Measurements from ENCODE around the gene SNRNP27. TPM values are rescaled to one million over a fixed set of nuclear protein-coding genes. Genes with fewer than 3 reads are reported as not detected.

SNRNP27 gene
- total and polyA plus RNA-seq, 9 of the 15 experiments (the other 6 are each of a cell fraction or from before 2014, with no cell fraction given) = 29.2 to 102 (median 65.7) TPM

GRCh38 chr2:69911985-69912563 is 18.3 kb downstream of the SNRNP27 start (continued):
- TF ChIP-seq IRF9 (tag; IDR thresholded peaks at IDR 0.05) = no peak
- TF ChIP-seq ZBTB49 (CRISPR knock-in tag; IDR thresholded peaks at IDR 0.05; ENCODE audit: borderline replicate concordance) = no peak
- no peak for TF ChIP-seq HNRNPLL (IDR thresholded peaks at IDR 0.05; ENCODE audit: low read depth, low read length, poor library complexity, severe bottlenecking)
- no peak for TF ChIP-seq ELF4 (CRISPR knock-in tag; IDR thresholded peaks at IDR 0.05)
- no peak for TF ChIP-seq ZNF253 (CRISPR knock-in tag; conservative IDR thresholded peaks at IDR 0.05)
- TF ChIP-seq RAD21 (CRISPR knock-in tag; conservative IDR thresholded peaks at IDR 0.05 in 1 of 2, IDR thresholded peaks at IDR 0.05 in 1 of 2) = peak; percentile 91 to 94
- no peak for TF ChIP-seq PATZ1 (CRISPR knock-in tag; IDR thresholded peaks at IDR 0.05; ENCODE audit: borderline replicate concordance)
- no peak for TF ChIP-seq ZNF780A (CRISPR knock-in tag; IDR thresholded peaks at IDR 0.05)
- TF ChIP-seq RHOXF2B (CRISPR knock-in tag; conservative IDR thresholded peaks at IDR 0.05) = no peak
- no peak for TF ChIP-seq MAFG (tag; conservative IDR thresholded peaks at IDR 0.05)
- no peak for TF ChIP-seq NR0B1 (IDR thresholded peaks at IDR 0.05; ENCODE audit: partially characterized antibody)
- no peak for TF ChIP-seq ZNF12 (CRISPR knock-in tag; IDR thresholded peaks at IDR 0.05)
- TF ChIP-seq NEUROD1 (IDR thresholded peaks at IDR 0.05; ENCODE audit: borderline replicate concordance, low read depth, low read length, partially characterized antibody) = no peak
- no peak for TF ChIP-seq ZC3H11A (IDR thresholded peaks at IDR 0.05; ENCODE audit: low read depth, low read length)
- no peak for TF ChIP-seq GTF2B (IDR thresholded peaks at IDR 0.05; ENCODE audit: extremely low read depth, insufficient read length)
- no peak for TF ChIP-seq ZNF511 (CRISPR knock-in tag; IDR thresholded peaks at IDR 0.05)
- TF ChIP-seq KLF13 (tag; IDR thresholded peaks at IDR 0.05; ENCODE audit: borderline replicate concordance, low read depth) = no peak
- no peak for TF ChIP-seq CCNT2 (IDR thresholded peaks at IDR 0.05; ENCODE audit: borderline replicate concordance, extremely low read depth, insufficient read length, low read depth, low read length)
